ENCODE data around the gene ARHGAP15.

ARHGAP15 gene

DNA sequence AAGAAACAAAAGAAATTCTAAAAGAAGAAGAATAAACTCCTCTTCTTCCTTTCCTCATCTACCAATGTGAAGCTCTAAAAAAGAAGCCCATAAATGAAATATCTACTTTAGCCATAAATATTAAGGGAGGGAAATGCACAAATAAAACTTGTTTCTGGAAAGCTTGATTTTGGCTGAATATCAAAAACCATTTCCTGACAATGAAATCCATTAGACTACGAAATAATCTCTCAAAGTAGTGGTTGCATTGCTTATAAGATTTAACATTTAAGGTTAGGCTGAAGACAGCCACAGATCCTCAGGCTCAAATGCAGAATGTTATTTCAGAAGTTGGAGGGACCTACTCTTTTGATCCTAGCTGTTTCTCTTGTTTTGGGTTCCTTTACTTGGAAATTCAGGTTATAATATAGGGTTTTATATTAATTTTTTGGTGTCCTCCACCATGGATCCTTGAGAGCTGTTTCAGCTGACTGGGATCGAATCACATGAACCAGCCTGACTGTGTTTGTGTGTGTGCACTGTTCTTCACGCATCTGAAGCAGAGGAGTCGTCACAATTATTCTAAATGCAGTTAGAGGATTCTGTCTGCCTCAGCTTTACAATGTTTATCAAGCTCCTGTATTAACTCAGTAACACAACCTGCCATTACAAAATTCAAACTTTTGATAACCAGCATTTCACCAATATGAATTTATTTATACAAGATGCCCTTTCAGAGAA is 474.8 kb downstream of the ARHGAP15 start:
- DNase-seq (ENCODE audit: insufficient read length, low spot score) = no peak

DNA sequence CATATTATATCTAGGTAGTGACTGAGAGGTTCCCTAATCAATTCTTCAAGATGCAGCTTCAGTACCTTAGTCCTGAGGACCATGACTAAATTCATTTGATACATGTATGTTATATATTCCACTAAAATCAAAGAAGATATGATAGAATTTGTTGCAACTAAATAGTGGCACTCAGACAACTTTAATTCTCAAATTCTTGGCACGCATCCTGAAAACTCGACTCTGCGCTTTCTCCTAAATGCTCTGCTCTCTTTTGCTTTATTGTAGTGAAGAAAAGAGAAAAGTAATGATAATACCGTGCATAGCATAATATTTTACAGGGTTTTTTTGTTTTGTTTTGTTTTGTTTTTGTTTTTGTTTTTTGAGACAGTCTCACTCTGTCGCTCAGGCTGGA is 475.3 kb downstream of the ARHGAP15 start:
- DNase-seq (ENCODE audit: insufficient read length, low spot score) = no peak
- FAIRE-seq = no peak

More for the DNA sequence above, 474.8 kb downstream of the ARHGAP15 start:
- no peak for FAIRE-seq

DNA sequence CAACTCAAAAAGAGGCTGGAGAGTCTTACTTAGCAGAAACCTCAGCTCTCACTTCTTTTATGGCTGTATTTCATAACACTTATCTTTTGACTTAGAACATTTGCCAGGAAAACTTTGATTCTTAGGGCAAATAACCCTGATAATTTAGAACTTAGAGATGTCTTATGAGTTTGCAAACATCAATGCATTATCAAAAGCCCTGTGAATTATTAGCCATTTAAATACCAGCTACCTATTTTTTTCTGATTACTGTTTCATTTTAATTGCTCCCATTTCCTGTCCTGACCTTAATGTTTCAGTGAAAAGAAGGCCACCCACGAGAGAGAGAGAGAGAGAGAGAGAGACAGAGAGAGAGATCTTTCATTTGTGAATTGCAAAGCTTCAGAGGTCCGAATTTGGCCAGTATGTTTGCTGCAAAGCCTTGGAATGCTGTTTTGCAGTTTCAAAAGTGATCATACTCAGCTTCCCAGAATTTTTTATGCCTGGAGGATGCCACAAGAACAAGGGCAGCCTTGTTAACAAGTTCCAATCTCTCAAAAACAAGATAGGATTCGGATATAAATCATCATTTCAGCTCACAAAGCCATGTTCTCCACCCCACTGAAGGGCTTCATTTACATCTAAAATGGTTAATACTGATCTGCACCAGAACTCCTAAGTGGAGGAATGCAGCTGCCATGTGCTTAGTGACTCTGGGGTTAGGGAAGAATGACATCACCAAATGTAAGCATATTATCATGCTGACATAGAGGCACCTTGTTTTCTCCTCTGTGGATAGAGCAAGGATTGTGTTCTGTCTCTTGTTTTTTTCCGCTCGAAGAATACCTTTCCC is 478.2 kb downstream of the ARHGAP15 start:
- FAIRE-seq = no peak
- no peak for DNase-seq (ENCODE audit: insufficient read length, low spot score)

DNA sequence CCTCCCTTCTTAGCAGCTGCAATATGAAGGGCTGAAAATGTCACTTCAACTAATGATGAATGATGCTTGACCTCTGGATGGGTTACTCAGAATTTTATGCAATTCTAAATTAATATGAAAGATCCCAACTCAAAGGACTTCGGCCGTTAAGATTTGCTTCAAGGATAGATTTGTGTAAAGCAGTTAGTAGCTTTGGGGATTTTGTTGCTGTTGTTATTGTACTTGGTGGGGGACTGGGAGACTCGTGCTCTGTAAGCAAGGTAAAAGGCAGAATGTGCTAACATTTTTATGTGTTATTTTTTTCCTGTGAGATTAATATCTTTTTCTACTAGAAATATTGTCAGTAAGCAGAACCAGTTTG is 478.8 kb downstream of the ARHGAP15 start:
- DNase-seq (ENCODE audit: insufficient read length, low spot score) = no peak
- no peak for FAIRE-seq

DNA sequence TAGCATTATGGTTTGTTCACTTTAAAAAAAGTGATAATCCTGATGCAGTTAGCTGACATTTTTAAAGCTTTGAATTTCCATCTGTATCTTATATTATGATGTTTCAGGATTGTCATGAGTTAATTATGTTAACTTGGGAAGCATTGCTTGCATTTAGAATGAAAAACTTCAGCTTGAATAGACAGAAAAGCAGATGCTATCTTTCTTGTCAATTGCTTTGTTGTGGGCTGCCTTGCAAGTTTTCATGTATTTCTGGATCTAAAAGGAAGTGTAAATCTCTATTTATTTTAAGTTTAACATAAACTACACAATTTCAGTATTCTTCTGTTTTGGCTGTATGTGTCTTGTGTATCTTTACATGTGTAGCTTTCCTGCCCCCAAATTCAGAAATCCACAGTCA is 479.5 kb downstream of the ARHGAP15 start:
- FAIRE-seq = no peak
- no peak for DNase-seq (ENCODE audit: insufficient read length, low spot score)

DNA sequence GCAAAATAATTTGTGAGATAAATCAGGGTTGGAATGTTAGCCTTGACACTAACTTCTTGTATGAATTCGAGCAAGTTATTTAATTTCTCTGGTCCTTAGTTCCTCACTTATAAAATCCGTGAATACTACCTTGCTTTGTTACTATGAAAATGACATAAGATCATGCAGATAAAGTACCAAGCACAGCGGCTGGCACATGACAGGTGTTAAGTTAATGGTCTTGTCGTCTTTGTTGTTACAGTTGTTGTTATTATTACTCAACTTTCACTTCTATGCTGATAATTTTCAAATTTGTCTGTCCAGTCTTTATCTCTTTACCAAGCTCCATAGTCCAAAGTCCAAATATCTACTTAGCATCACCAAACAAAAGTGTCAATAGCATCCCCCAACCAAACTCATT is 482.1 kb downstream of the ARHGAP15 start:
- FAIRE-seq (no peak), DNase-seq (ENCODE audit: insufficient read length, low spot score) (no peak)

DNA sequence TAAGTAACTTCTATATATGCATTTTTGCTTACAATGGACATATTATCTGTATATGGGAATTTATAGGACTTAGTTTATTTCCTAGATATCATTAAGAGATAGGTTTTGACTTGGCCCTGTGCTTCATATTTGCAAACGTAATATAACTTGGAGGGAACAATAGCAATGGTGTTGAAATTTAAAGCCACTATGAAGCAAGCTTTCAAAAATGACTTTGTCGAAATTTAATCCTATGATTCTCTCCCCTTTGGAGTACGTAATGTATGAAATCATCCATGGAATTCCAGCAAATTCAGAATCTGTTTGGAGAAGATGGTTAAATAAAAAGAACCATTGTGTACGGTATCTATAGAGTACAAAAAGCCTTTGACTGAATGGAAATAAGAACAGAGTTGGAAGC is 486.3 kb downstream of the ARHGAP15 start:
- no peak for FAIRE-seq
- no peak for DNase-seq (ENCODE audit: insufficient read length, low spot score)

DNA sequence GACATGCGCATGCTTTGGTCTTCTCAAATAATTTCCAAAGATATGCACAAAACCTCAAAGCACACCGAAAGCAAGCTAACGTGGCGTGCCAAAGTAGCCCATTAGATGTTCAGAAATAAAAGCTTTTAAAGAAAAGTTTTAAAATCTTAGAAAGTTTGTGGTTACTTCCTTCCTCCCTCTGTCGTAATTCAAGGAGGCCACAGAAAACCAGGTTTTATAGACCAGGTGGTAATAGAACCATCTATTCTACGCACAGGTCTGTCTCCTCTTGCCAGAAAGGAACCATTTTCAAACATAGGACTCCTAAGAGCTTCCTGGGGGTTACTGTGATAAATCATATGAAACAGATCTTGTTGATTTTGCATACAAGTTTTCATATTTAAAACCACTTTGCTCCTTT is 487.2 kb downstream of the ARHGAP15 start:
- no peak for DNase-seq (ENCODE audit: insufficient read length, low spot score)
- no peak for FAIRE-seq

DNA sequence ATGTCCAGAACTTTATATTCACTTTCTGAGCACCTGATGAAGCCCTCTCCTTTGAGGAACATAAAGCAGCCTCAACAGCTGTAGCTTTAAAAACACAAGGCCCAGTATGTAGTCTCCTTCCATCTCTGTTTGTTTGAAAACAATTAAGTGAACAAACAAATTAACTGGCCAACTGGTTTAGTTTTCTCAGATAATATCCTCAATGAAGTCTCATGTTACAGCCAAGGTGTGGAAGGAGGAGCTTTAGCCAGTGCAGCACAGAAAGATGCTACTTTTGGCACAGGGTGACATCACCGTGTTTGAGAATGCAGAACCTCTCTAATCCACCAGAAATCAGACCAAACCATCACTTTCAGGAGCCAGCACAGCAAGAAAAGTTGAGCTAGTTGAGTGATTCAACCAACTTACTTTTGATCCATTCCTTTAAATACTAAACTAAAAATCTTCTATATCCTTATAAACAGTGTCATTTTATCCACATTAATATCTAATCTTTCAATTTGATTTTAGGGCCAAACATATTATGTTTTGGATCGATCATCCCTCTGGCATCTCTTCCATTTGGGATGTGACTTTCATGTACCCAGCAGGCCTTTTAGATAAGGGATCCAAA is 488.7 kb downstream of the ARHGAP15 start:
- FAIRE-seq (no peak), DNase-seq (ENCODE audit: insufficient read length, low spot score) (no peak)

DNA sequence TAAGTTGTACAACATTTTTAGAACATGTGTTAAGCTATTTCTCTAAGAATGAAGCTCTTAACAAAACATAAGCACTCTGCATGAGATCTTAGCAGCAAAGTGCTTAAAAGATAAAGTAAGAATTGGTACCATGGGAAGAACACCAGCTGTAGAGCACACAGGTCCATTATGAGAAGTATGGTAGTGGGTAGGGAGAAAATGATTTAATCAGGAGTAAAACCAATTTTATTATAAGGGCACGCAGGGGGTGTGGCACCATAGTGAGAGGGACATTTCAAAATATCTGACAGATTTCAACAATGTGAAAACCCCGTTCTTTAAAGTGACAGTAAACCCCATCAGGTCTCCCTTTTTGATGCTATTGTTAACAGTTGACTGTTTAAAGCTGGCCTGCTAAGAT is 492.9 kb downstream of the ARHGAP15 start:
- DNase-seq (ENCODE audit: insufficient read length, low spot score) (no peak), FAIRE-seq (no peak)

DNA sequence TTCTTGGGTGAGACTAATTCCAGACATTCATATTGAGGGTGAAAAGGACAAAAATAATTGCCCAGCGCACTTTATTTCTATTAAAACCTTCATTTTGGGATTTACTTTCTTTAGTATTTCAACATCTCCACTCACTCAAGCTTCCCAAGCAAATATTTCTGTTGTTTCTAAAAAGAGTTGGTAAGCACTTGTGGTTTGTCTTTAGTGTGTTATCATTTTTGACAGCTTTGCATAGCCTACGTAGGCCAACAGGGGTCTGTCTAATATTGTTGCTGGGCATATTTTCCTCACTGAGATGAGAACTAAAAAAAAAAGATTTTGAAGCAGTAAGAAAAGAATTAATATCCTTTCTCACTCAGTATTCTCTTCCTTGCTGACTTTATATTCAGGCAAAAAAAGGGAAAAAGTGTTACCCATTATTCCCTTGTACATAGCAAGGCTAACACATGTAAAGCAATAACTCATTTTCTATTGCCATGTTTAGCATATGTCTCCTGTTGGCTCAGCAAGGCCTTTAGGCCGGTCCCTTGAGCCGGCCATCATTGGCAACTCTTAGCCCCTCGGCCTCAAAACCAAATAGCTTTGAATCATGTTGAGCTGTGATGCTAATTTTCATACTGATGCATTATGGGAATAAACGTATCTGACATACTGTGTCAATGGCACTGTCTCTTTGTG is 494.2 kb downstream of the ARHGAP15 start:
- FAIRE-seq (no peak), DNase-seq (ENCODE audit: insufficient read length, low spot score) (no peak)

DNA sequence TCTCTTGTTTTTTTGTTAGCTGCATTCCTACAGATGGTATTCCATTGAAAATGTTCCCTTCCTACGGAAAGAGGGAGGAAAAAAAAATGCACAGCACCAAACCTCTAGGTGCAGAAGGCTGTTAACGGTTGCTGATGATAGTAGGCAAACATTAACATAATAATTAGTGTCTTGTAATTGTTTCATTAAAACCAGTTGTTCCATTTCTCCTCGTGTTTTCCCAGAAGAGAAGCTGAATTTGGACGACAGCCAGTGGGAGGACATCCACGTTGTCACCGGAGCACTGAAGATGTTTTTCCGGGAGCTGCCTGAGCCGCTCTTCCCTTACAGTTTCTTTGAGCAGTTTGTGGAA is 494.7 kb downstream of the ARHGAP15 start:
- no peak for DNase-seq (ENCODE audit: insufficient read length, low spot score)
- no peak for FAIRE-seq

DNA sequence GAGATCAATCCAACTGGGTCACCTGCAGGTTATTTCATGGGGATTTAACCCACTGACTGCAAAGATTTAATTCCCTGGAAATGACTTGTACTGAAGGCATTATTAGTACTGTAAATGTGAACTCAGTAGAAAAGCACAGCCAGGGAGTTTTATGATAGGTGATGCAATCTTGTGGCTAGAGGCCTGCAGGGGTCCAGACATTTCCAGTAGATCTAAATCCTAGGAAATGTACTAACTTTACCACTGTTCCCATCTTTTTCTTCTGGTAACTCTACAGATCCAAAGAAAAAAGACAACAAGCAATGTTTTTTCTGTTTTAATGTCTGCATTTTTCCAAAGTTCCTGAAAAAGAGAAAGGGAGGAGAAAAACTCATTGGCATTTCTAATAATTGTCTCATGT is 500.1 kb downstream of the ARHGAP15 start:
- FAIRE-seq (no peak), DNase-seq (ENCODE audit: insufficient read length, low spot score) (peak; percentile 11)

DNA sequence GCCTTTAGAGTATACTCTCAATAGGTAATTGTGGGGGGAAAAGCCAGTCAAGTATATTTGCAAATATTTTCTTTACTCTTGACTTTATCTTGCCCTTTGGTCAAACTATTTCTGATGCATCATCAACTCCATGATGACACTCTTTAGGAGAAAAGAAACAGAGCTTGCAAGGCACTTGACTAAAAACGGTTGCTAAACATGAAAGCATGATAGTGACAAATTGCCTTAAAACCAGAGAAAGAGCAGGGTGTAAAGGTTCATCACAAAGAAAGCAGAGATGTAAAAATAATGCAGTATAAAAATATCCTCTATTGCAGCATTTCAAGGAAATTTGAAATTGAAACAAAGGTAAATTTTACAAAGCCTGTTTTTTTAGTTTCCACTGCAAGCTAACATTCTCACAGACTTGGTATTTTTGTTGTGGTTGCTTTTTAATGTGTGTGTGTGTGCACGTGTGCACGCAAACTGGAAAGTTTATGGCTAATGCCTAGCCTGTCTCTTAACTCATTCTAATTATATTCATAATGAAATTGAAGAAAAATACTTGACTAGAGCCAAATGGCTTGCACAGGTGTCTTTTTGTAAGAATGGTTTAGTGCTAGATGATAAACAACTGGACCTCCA is 503.6 kb downstream of the ARHGAP15 start:
- no peak for DNase-seq (ENCODE audit: insufficient read length, low spot score)
- no peak for FAIRE-seq

DNA sequence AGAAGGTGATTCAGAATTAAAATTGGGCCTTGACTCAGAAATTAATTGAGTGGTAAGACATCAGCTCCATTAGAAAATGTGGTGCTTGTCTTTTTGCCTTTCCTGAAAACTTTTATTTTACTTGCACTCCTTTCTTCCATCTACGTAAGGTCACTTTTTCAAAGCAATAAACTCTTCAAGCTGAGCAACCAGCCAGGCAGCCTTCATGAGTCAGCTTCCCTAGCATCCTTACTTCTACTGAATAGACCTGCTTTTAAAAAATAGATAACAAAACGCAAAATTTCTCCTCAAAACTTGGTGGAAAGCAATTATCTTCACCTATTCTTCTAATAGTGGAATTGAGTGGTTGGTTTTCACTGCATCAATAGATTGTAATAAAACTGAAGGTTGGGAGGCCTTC is 504.2 kb downstream of the ARHGAP15 start:
- FAIRE-seq (no peak), DNase-seq (ENCODE audit: insufficient read length, low spot score) (no peak)

DNA sequence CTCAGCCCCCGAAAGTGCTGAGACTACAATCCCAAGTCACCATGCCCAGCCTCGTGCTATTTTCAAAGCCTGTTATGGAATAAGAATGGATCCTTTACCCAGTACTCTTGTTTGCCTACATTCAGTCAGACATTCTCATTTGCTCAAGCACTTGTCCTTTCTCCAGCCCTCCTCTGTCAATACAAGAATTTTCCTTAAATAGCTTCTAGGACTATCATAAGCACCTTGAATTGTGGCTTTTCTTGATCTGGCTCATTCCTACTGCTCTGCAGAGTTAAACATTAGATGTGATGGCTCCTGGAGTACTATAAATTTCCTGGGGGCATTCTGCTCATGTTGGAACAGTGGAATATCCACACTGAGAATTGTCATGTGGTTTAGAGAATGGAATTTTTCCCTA is 506.1 kb downstream of the ARHGAP15 start:
- DNase-seq (ENCODE audit: insufficient read length, low spot score) (no peak), FAIRE-seq (no peak)

DNA sequence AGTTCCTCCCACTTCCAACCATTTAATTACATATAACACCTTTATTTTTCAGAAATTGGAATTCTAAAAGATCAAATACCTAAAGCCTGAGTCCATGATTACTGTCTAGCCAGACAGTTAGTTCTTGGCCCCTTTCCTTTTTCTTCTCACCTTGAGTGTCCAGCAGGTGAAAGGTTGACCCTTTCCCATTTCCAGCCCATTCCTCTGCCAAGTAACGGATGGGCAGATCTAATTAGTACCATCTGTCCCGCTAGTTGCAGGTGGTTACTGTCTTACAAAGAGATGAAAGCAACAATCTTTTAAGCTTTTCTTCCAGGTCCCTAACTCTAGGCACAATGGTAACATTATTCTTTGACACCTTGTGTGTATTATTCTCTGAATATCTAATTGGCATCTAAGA is 506.7 kb downstream of the ARHGAP15 start:
- no peak for DNase-seq (ENCODE audit: insufficient read length, low spot score)
- no peak for FAIRE-seq

DNA sequence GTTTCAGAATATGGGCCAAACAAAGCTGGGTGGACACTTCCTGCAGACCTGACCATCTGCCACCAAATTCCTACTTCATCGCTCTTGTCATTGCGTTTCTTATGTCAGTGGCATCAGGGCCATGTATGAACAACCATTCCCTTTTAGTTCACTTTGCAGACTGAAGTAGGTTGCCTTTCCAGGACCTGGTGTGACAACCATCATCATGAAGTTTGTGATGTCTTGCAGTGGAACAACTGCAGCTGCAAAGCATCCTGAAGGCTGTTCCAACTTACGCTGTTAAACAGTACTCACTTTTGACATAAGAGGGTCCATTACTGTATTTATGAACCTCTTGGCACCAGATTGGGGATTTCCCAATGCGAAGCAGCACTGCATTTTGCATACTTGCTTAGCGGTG is 511.6 kb downstream of the ARHGAP15 start:
- FAIRE-seq = no peak
- DNase-seq (ENCODE audit: insufficient read length, low spot score) = no peak

DNA sequence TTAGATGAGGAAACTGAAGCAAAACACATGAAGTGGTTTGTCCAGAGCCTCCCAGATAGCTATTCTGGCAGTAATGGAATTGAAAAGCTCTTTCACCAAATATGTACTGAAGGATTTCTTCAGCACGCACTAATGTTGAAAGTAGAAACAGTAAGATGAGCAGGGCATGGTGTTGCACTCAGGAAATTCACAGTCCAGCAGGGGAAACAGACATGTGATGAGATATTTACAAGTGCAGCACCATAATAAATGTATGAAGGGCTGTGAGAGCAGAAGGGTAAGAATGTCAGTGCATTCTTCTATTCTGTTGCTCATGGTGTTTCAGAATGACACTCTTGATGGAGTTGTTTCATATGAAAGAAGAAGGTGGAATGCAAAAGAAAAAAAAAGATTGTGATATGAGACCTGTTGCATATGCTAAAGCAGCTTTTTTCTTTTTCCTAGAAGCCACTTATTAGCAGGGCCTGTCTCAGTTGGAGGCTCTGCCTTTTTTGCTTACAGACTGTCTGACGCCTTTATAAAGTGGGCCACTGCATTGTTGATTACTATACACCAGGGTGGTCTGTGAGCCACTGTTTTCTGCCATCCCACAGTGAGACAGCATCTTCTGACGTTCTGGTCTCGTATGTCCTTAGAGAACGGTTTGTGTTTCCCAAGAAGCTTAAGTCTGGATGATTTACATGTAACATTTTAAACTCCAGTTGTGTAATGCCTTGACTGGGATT is 516.9 kb downstream of the ARHGAP15 start:
- DNase-seq (ENCODE audit: insufficient read length, low spot score) (no peak), FAIRE-seq (no peak)

DNA sequence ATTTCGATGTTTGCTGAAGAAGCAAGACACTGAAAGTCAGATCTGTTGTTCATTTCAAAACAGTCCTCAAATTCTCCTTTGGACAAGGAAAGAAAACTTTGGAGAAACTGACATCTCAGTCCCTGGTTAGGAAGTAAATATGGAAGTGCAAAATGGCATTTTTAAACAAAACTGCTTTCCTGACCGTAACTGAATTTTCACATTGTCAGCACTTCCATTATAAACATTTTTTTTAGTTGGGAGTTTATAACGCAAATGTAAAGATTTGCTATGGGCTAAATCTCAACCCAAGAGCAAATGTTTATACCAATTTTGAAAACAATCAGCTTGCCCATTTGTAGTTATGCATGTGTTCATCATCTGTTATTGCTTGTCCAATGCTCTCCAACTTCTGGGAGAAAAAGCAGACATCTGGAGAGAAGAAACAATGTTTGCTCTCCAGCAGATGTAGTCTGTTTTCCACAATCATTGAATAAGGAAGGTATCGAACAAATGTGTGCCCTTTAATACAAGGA is 520.1 kb downstream of the ARHGAP15 start:
- FAIRE-seq (no peak), DNase-seq (ENCODE audit: insufficient read length, low spot score) (no peak)
